Activated CD8-positive, alpha-beta memory T cell treated with anti-CD3 and anti-CD28 coated beads, Interleukin-2, amount 50 U/mL, for 24 hours (primary cell): ENCODE results near the gene NMRK1.

Source experiments
- DNase-seq: peaks from one replicate; pipeline ENCODE4 v3.0.0-alpha.2; 2020; ENCODE audit errors: extremely low read depth

The NMRK1 gene

DNA sequence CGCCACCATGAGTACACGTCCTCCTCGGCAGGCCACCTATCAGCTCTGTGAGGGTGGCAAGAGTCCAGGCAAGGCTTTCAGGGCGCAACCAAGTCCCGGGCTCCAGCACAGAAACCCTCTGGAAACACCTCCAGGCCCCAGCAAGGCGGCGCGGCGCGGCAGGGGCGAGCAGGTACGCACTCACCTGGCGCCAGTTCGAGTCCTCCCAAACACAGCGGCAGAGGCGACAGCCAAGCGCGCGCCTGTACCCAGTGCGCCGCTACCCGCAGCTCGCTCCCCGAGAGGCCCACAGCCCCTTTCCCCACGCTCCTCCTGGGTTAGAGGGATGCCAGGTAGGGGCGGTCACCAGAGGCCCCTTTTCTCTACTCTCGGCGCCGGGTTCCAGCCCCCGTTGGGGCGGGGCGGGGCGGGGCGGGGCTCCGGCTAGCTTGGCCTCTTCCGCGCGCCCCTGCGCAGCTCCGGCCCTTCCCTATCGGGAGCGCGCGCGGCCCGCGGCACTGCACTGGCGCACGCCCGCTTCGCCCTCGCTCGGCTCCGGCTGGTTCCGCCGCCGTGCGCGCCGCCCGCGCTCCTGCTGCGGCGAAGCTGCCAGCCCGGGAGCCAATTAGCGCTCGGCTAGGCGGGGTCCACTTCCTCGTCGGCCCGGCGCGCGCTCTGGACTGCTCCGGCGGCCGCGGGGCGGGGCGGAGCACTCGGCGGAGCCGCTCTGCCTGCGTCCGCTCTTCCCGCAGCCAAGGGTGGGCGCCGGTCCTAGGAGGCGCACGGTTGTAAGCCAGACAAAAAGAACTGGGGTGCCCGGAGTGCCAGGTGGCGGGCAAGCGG lies at the start of gene NMRK1, which contains the start of gene OSTF1:
TSS of gene NMRK1 (minus strand) at position 332 of the 822 bp plus-strand sequence. CDS start 5,040 bp downstream, outside the sequence.
TSS of gene OSTF1 (plus strand) at position 691 of the 822 bp plus-strand sequence. CDS start 179 bp downstream, outside the sequence.
- peak; percentile 67 for DNase-seq

DNA sequence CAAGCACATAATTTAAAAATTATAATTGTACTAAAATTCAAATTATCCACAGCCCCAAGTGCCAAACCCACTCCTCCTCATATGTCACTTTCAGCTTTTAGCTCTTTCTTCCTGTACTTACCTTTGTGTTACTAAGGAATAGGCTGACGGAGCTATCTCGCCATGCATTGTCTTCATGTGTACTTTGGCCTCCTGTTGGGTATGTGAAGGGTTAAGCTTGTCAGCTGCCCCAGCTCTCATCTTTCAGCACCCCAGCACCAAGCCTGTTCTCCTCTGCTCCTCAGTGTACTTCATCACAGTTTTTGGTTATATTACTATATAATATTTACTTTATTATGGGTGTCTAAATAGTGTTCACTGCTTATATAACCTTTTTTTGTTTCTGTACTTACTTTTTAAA lies 46.5 kb upstream of the NMRK1 start:
- no peak for DNase-seq

DNA sequence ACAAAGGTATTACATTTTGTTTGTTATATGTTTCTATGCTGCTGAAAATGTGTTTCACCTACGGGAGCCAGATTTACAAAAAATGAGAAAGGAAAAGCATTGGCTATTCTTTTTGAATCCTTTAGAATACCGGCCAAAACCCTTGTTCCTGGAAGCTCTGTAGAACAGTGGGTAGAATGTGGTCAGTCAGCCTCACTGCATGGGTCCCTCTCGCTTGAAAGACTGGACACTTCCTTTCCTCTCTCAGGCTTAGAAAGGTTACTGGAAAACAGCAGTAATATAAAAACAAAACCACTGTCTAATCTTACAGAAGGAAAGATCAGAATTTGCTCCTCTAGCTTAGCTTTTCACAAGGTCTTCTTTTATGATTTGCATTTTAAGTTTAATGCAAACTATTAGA lies 45.4 kb upstream of the NMRK1 start:
- no peak for DNase-seq

DNA sequence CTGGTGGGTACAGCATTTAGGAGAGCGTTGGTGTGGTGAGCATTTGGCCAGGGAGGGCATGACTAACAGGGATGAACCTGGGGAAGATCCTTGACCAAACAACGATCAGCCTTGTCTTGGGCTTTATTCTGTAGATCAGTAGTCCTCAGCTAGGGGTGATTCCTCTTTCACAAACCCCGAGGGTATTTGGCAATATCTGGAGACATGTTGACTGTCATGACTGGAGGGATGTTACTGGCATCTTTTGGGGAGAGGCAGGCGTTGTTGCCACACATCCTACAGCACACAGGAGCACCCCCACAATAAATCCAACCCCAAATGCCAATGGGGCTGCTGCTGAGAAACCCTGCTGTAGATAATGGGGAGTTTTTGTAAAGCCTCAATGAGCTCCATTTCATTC lies 44.3 kb upstream of the NMRK1 start:
- DNase-seq, result no peak

DNA sequence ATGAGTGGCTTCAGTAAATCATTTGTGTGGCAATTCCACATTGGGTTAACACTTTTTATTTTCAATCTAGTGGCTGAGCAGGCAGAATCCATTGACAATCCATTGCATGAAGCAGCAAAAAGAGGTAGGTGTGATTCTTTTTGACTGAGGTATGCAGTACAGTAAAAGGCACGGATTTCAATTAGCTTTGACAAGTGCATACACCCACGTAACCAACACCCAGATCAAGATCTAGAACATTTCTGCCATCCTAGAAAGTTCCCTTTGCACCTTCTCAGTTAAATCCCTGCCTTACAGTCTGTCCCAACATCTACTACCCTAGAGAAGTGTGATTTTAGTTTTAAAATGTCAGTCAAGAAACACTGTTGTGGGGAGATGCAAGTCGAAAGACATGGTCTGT lies 43.7 kb upstream of the NMRK1 start:
- no peak for DNase-seq

DNA sequence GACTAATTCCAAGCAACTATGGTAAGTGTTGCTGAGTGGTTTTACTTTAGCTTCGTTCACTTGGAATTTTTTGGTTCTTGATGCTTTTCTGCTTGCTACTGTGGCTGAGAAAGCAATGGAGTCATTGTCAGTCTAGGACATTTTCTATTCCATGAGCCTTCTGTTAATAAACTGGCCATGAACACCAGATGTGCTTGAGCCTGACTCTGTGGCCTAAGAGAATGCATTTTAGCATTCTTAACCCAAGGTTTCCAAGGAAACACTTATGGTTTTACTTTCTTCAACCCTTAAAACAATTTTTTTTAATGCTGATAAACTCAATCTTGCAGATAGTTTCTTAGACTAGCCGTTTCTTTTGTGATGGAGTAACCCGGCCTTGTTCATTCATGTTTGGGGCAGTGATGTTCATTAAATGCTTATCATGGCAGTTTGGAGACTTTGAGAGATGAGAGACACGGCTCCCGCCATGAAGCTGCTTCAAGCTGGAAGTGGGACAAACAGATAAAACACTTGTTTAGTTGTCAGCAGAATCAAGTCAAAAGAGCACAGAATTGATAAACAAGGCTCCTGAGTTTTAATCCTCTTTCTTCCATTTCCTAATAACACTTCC lies 42.8 kb upstream of the NMRK1 start:
- no peak for DNase-seq

DNA sequence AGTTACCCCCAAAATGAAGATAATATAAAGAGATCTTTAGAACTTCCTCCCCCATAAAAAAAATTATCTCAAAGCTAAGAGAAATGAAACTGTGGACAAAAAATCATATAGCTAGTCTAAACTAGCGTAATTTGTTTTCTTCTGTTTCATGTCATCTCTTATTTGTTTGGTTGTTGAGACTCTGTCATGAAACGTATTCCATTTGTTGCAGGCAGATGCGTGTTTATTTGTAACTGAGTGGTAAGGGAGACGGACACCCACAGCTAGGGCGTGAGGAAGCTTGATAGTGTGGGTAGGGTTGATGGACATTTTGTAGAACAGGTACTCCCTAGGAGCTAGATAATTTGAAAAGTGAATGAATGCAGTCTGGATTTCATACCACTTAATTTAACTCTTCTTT lies 42.2 kb upstream of the NMRK1 start:
- no peak for DNase-seq

DNA sequence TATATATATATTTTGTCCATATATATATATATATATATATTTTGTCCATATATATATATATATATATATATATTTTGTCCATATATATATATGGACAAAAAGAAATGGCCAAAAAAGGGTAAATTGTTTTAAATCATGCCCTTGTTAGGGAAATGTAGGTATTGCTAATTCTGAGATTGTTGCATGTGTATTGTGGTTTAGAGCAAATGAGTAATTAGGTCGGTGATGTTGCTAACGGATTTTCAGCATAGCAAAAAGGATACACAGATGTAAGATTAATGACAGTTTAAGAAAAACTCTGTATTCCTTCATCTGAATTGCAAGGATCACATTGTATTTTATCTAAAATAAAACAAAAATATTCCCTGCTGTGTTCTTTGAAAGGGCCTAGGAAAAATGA lies 40.6 kb upstream of the NMRK1 start:
- DNase-seq, result no peak

DNA sequence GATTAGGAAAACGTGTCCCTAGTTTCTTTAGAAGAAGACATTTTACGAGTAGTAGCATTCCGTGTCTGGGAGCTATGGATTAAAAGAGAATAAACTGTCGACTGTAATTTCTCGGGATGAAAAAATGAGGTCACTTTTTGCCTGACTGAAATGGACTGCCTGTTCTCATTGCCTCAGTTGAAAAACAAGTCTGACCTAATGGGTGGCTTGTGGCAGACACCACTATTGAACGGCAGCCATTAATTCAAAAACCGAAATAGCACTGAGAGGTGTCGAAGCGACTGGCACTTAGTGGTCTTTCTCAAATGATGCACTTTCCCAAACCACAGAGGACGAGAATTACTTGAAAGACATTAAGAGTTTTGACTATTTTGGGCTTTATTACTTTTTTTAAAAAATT lies 35.7 kb upstream of the NMRK1 start:
- no peak for DNase-seq

DNA sequence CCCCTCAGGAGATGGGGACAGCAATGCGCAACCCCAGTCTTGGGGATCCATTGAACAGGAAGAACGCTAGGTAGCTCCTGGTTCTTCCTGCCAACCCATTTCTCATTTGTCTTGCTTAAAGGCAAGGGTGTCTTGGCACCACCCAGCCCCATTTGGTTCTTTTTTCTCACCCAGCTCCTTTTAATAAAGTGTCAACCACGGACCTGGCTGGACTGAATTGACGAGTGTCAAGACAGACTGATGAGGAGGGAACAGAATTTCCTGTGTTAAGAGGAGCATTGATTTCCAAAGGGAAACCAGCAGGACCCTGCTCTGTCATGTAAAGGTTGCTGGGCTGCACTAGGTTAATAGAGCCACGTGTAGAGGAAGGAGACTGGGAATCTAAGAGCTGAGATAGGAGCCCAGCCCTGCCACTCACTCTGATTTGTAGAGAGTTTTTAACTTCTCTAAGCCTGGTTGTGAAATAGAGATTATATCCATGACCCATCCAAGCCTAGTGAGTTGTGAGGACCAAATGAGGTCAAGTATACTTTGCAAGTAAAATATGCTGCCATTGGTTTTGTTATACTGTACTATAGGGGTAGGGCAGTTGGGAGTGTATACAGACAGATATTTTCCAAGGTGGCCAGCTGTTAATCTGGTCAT lies 34.1 kb upstream of the NMRK1 start:
- no peak for DNase-seq

DNA sequence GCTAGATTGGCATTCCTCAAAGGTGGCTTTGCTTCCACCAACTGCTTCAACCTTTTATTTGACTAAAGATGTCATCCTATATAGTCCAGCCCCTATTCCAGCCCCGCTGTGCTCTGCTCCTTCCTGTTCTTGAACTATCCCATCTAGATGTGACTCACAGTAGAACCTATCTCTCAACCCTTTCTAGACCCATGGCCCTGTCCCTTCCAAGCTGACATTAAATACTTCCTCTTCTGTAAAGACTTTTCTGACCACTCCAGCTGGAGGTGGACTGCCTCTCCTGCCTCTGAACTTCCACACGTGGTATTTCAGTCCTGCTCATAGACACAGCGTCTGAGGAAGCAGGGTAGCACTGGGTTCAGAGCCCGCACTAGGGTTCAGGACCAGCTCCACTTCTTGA lies 32.7 kb upstream of the NMRK1 start:
- no peak for DNase-seq

DNA sequence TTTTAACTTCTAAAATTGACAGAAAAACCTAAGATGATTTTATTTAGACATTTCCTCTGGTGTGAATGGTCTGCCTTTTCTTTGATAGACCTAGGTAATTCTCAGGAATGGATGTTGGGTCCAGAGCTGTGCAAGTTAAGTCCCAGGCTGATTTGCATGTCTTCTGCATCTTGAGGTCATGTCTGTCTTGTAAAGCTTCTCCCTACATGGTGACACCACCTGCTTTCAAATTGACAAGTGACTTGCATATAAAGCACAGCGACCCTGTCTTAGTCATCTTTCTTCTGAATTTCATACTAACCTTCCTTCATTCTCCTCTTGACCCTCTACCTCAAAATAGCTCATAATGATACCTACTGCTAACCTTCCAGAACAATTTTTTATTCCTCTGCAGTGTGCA lies 29.6 kb upstream of the NMRK1 start:
- no peak for DNase-seq

DNA sequence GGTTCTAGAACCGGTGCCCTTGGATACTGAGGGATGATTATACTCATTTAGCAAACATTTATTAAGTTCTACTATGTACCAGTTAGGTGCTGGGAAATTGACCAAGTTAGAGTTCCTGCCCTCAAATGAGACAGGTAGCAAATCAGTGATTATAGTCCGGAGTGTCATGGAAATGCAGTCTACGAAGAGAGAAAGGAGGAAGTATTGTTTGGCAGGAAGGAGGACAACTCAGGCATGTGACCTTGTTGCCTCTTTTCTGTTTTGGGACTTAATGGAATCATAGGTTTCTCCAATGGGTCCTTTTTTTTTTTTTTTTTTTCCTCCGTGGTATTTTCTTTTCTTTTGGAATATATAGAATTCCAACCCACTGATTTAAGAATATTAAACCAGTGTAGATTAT lies 28.4 kb upstream of the NMRK1 start:
- DNase-seq, result no peak

DNA sequence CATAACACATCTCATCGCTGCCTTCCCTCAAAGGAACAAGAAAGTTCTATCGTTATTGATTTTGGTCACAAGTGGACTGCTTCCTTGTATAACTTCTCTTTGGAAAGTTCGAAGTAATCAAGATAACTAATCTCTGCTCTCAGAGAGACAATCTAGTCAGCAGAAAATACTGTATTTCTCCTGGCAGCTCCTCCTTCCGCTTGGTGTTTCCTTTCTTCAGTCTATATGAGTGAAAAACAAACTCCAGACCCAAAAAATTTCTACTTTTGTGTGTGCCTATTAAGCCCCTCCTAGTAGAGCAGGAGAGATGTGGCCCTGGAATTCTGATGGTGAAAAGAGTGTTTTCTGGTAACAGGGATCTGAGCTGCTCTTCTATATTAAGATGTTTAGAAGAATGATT lies 24.8 kb upstream of the NMRK1 start:
- no peak for DNase-seq

DNA sequence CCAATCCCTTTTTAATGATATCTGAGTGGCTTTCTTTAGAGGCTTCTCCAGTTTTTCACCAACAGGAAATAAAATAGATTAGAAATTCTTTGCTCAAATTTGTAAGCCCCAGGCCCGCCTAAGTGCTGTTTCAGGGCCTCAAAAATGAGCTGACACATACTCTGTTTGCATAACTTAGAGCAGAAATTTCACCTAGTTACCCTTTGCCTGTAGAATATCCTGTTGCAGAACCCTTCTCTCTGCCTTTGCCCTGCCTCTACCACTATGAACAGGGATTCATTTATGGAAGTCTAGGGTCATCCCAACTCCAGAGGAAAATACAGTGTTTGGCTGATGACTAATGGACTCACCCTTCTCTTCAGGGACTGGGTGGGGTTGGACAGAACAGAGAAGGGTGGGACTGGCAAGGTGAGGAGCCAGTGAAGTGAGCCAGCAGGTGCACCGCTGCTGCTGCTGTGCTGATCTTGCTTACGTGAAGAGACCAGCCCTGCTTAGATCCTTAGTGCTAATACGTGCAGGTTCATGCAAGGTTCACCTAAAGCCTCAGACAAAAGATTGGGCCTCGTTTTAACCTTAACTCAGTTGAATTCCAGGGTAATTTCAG lies 23.2 kb upstream of the NMRK1 start:
- DNase-seq, result no peak

DNA sequence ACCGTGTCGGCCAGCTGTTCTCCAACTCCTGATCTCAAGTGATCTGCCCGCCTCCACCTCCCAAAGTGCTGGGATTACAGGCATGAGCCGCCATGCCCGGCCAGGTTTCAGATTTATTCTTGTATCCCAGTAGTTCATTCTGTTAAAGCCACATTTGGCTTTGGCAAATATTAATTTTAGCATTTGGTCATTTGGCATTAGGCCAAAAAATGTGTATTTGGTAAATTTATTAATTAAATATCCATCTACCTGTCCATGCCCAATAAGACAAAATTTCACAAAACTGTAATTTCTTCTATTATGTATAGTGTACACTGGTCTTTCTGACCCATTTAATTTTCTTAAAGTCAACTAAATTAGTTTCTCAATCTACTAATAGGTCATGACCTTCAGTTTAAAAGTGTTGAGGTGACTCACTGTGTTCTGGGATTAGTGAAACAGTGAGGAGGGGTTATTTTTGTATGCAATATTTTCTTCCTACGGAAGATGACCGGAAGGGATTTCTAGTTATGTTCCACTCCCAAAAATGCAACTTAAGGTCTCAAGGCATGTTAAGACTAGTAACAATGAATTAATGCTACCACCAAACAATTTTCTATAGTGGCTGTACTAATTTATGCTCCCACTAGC lies 21.4 kb upstream of the NMRK1 start:
- DNase-seq, result no peak

DNA sequence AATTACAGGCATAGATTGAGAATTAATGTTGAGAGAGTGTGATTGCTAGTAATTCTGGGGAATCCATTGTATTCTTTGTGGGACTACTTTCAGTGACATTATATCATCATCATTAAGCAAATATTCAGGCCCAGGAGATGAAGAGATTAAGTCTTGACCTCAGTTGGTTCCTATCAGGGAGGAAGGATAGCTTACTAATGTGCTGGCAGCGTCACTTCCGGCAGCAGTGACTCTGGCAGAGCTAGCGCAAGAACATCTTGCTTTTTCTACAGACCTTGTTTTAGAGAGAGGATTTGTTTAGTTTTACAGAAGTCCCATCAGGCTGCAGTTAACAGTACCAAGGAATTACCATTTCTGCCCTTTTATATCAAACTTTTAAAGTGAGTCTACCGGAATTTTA lies 20.6 kb upstream of the NMRK1 start:
- no peak for DNase-seq

DNA sequence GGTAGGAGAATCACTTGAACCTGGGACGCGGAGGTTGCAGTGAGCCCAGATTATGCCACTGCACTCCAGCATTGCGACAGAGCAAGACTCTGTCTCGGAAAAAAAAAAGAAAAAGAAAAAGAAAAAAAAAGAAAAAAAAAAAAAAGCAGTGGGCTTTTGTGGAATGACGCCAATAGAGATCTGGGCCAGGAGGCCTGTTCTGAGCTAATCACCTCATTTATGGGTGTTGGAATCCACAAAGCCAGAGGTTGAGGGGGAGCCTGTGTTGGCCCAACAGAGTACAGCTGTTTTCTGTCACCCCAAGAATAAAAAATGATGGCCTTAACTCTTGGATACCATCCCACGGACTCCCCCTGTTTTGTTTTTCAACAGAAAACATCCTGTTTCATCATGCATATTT lies 18.9 kb upstream of the NMRK1 start:
- DNase-seq, result no peak

DNA sequence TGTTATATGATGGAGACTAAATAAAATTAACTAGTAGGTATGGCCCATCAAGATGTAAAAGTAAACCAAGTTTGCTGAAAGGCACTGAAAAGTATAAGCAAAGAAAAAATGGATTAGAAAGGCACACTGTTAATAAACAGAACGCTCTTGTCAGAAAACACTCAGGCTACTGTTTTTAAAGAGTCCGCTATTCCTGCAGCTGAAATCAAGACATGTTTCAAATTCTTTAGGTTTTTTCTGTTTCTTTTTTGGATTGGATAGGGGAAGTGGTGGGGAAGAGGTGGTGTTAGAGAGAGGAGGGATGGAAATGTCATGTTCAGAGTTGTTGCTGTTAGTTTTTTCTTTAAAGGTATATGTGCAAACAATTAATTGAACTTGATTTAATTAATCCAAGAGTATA lies 17.9 kb upstream of the NMRK1 start:
- no peak for DNase-seq

DNA sequence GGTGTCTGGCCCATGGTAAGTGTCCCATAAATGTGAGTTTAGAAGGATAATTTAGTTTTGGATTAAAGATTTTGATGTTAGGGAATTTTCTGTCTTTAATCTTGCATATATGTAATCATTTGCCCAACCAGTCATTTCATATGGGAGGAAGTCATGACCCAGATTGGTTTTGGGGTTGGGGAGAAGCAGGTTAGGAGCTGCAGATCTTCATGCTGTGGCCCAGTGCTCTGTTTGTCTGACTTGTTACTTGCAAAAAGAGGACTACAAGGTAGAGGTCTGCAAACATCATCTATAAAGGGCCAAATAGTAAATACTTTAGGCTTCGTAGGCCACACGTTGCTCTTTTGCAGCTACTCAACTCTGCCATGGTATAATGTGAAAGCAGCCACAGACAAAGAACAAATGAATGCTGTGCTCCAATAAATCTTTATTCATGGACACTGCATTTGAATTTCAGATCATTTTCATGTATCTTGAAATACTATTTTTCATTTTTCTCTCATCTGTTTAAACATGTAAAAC lies 17.1 kb upstream of the NMRK1 start:
- no peak for DNase-seq

DNA sequence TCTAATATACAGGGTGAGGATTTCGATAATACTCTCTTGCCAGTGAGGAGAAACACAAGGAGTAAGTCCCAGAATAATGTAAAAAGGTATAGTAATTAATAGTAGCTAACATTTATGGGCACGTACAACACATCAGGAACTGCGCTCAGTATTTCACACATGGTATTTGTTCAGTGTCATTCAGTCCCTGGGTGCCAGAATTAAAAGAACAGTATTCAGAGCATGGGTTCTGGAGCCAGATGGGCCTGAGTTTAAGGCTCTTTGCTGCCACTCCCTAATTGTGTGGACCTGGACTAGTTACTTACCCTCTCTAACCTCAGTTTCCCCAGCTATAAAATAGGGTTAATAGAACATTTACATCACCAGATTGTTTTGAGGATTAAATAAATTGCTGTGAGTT lies 16.7 kb upstream of the NMRK1 start:
- no peak for DNase-seq
